ENCODE results near the gene MCC.

Gene MCC

DNA sequence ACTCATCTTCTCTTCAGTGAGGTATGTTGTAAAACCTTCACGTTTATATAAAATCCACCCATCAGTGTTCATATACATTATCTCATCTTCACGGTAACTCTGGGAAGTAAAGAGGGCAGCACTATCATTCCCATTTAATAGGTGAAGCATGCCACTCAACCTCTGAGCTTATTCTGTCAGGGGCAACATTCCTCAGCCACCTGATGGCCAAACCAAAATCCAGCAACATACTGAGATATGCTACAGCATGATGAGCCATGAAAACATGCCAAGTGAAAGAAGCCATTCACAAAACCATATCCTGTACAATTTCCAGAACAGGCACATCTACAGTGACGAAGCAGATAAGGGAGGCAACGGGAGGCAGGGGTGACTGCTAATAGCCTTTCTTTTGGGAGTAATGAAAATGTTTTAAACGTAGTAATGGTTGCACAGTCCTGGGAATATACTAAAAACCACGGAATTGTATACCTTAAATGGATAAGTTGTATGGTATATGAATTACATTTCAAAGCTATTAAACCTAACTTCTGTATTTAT is 220.8 kb downstream of the MCC start:
- TF ChIP-seq ZNF549 (tag by site-specific recombination; IDR thresholded peaks at IDR 0.05) (no peak), ZNF394 (tag by site-specific recombination; IDR thresholded peaks at IDR 0.05; ENCODE audit: borderline replicate concordance) (no peak), RBAK (tag by site-specific recombination; IDR thresholded peaks at IDR 0.05) (no peak), ZNF529 (tag by site-specific recombination; IDR thresholded peaks at IDR 0.05; ENCODE audit: insufficient replicate concordance) (peak; percentile 47), WT1 (tag by site-specific recombination; IDR thresholded peaks at IDR 0.05) (peak; percentile 58; the same call in 1 of the 2 replicates), ZNF555 (tag by site-specific recombination; conservative IDR thresholded peaks at IDR 0.05) (no peak)
- H3K4me1 ChIP-seq (ENCODE audit: control insufficient read depth, insufficient read depth, low read length) = peaks cover 49% of the 10 kb centered on the region
- H3K4me3 ChIP-seq (ENCODE audit: low read depth, low read length) = no peak overlapping the region
- H3K36me3 ChIP-seq (ENCODE audit: control insufficient read depth in 2 of 2, insufficient read depth in 1 of 2, low read length in 2 of 2) = no peaks in the 10 kb centered on the region
- ChIA-PET CTCF (interaction anchor here (0.5 to 1.2 kb wide), 3 partner anchors 31 to 271 kb away, joined by 3 read pairs; no protein-coding TSS in a partner anchor), POLR2A (no interaction called here)
- no peaks in the 10 kb centered on the region for H3K9me3 ChIP-seq (ENCODE audit: control insufficient read depth, insufficient read depth, low read depth, low read length)
- H3K27ac ChIP-seq (ENCODE audit: extremely low read depth, low read depth, low read length) = peak overlapping the region; percentile 37; the same call in 1 of the 2 replicates

DNA sequence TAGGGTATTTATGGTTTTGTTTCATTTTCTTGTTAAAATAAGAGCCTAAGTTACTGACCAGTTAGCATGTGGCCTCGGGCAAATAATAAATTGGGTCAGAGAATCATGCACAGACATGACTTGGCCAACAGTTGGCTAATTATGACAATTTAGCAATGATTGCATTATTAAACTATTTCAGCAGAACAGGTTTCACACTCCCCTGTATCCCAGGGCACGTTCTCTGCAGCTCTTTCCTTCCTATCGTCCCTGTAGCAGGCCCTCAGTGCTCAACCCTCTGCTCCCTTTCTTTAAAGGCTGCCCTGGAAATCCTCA is 221.4 kb downstream of the MCC start:
- peaks cover 49% of the 10 kb centered on the region for H3K4me1 ChIP-seq (ENCODE audit: control insufficient read depth, insufficient read depth, low read length)
- POLR2A ChIA-PET = interaction anchor here (0.6 kb wide), 1 partner anchor 845 kb away, joined by 3 read pairs; no protein-coding TSS in a partner anchor
- CTCF ChIA-PET = interaction anchor here (0.5 to 1.2 kb wide), 2 partner anchors 24 to 271 kb away, joined by 3 to 4 read pairs; no protein-coding TSS in a partner anchor
- TF ChIP-seq, protein P1, sequence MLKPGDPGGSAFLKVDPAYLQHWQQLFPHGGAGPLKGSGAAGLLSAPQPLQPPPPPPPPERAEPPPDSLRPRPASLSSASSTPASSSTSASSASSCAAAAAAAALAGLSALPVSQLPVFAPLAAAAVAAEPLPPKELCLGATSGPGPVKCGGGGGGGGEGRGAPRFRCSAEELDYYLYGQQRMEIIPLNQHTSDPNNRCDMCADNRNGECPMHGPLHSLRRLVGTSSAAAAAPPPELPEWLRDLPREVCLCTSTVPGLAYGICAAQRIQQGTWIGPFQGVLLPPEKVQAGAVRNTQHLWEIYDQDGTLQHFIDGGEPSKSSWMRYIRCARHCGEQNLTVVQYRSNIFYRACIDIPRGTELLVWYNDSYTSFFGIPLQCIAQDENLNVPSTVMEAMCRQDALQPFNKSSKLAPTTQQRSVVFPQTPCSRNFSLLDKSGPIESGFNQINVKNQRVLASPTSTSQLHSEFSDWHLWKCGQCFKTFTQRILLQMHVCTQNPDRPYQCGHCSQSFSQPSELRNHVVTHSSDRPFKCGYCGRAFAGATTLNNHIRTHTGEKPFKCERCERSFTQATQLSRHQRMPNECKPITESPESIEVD (tag by site-specific recombination; IDR thresholded peaks at IDR 0.05) = peak; percentile 91; the same call in 1 of the 2 replicates
- TF ChIP-seq ZNF132 (tag by site-specific recombination; IDR thresholded peaks at IDR 0.05; ENCODE audit: borderline replicate concordance) = no peak
- TF ChIP-seq ZSCAN16 (tag by site-specific recombination; IDR thresholded peaks at IDR 0.05) = no peak
- no peak for TF ChIP-seq ZNF155 (tag by site-specific recombination; IDR thresholded peaks at IDR 0.05)
- peak; percentile 52; the same call in 1 of the 2 replicates for TF ChIP-seq MYNN (tag by site-specific recombination; IDR thresholded peaks at IDR 0.05; ENCODE audit: borderline replicate concordance)
- no peak for TF ChIP-seq ZBTB8A (tag by site-specific recombination; IDR thresholded peaks at IDR 0.05)
- TF ChIP-seq, protein P2, sequence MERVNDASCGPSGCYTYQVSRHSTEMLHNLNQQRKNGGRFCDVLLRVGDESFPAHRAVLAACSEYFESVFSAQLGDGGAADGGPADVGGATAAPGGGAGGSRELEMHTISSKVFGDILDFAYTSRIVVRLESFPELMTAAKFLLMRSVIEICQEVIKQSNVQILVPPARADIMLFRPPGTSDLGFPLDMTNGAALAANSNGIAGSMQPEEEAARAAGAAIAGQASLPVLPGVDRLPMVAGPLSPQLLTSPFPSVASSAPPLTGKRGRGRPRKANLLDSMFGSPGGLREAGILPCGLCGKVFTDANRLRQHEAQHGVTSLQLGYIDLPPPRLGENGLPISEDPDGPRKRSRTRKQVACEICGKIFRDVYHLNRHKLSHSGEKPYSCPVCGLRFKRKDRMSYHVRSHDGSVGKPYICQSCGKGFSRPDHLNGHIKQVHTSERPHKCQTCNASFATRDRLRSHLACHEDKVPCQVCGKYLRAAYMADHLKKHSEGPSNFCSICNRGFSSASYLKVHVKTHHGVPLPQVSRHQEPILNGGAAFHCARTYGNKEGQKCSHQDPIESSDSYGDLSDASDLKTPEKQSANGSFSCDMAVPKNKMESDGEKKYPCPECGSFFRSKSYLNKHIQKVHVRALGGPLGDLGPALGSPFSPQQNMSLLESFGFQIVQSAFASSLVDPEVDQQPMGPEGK (tag by site-specific recombination; IDR thresholded peaks at IDR 0.05) = no peak
- no peak for TF ChIP-seq ZNF416 (tag by site-specific recombination; IDR thresholded peaks at IDR 0.05)
- TF ChIP-seq REPIN1 (tag by site-specific recombination; IDR thresholded peaks at IDR 0.05; ENCODE audit: low read depth) = no peak
- no peak for TF ChIP-seq ZNF239 (tag by site-specific recombination; IDR thresholded peaks at IDR 0.05)
- TF ChIP-seq, protein P3, sequence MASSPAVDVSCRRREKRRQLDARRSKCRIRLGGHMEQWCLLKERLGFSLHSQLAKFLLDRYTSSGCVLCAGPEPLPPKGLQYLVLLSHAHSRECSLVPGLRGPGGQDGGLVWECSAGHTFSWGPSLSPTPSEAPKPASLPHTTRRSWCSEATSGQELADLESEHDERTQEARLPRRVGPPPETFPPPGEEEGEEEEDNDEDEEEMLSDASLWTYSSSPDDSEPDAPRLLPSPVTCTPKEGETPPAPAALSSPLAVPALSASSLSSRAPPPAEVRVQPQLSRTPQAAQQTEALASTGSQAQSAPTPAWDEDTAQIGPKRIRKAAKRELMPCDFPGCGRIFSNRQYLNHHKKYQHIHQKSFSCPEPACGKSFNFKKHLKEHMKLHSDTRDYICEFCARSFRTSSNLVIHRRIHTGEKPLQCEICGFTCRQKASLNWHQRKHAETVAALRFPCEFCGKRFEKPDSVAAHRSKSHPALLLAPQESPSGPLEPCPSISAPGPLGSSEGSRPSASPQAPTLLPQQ (tag by site-specific recombination; IDR thresholded peaks at IDR 0.05) = no peak
- TF ChIP-seq ZNF843 (tag by site-specific recombination; IDR thresholded peaks at IDR 0.05) = 0 out of 2 replicates have a peak, but pooled peaks have one; percentile 48
- no peak for TF ChIP-seq ZIC2 (tag by site-specific recombination; IDR thresholded peaks at IDR 0.05)
- TF ChIP-seq, protein P4, sequence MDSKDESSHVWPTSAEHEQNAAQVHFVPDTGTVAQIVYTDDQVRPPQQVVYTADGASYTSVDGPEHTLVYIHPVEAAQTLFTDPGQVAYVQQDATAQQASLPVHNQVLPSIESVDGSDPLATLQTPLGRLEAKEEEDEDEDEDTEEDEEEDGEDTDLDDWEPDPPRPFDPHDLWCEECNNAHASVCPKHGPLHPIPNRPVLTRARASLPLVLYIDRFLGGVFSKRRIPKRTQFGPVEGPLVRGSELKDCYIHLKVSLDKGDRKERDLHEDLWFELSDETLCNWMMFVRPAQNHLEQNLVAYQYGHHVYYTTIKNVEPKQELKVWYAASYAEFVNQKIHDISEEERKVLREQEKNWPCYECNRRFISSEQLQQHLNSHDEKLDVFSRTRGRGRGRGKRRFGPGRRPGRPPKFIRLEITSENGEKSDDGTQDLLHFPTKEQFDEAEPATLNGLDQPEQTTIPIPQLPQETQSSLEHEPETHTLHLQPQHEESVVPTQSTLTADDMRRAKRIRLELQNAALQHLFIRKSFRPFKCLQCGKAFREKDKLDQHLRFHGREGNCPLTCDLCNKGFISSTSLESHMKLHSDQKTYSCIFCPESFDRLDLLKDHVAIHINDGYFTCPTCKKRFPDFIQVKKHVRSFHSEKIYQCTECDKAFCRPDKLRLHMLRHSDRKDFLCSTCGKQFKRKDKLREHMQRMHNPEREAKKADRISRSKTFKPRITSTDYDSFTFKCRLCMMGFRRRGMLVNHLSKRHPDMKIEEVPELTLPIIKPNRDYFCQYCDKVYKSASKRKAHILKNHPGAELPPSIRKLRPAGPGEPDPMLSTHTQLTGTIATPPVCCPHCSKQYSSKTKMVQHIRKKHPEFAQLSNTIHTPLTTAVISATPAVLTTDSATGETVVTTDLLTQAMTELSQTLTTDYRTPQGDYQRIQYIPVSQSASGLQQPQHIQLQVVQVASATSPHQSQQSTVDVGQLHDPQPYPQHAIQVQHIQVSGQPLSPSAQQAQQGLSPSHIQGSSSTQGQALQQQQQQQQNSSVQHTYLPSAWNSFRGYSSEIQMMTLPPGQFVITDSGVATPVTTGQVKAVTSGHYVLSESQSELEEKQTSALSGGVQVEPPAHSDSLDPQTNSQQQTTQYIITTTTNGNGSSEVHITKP (tag by site-specific recombination; IDR thresholded peaks at IDR 0.05) = peak; percentile 68
- TF ChIP-seq, protein P5, sequence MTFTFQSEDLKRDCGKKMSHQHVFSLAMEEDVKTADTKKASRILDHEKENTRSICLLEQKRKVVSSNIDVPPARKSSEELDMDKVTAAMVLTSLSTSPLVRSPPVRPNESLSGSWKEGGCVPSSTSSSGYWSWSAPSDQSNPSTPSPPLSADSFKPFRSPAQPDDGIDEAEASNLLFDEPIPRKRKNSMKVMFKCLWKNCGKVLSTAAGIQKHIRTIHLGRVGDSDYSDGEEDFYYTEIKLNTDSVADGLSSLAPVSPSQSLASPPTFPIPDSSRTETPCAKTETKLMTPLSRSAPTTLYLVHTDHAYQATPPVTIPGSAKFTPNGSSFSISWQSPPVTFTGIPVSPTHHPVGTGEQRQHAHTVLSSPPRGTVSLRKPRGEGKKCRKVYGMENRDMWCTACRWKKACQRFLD (tag by site-specific recombination; IDR thresholded peaks at IDR 0.05) = no peak
- no peak for TF ChIP-seq ZNF2 (tag by site-specific recombination; IDR thresholded peaks at IDR 0.05)
- no peak for TF ChIP-seq GLI4 (tag by site-specific recombination; IDR thresholded peaks at IDR 0.05)
- no peak for TF ChIP-seq BCL11B (tag by site-specific recombination; IDR thresholded peaks at IDR 0.05; ENCODE audit: low read depth)
- TF ChIP-seq KLF9 (tag by site-specific recombination; IDR thresholded peaks at IDR 0.05; ENCODE audit: low read depth) = no peak
- TF ChIP-seq ZBTB20 (tag by site-specific recombination; IDR thresholded peaks at IDR 0.05) = no peak

More for the DNA sequence above, 221.4 kb downstream of the MCC start:
- Histone ChIP-seq H3K4me3 (ENCODE audit: low read depth, low read length) (no peak overlapping the region), H3K36me3 (ENCODE audit: control insufficient read depth in 2 of 2, insufficient read depth in 1 of 2, low read length in 2 of 2) (no peaks in the 10 kb centered on the region), H3K27ac (ENCODE audit: extremely low read depth, low read depth, low read length) (peak overlapping the region; percentile 37), H3K9me3 (ENCODE audit: control insufficient read depth, insufficient read depth, low read depth, low read length) (no peaks in the 10 kb centered on the region)
